PFSK-1 (cell line): ENCODE data around the gene BCKDK.

Experiments
- FOXP2 ChIP-seq: optimal IDR thresholded peaks from 2 replicates; pipeline ENCODE3; 2011; ENCODE audit warnings: borderline replicate concordance, control low read depth, inconsistent platforms; ENCODE audit not compliant: insufficient read depth; ENCODE audit errors: extremely low read length, extremely low read depth
- POLR2AphosphoS5 ChIP-seq: IDR thresholded peaks from 2 replicates; pipeline ENCODE4 v1.6.1; 2012; ENCODE audit warnings: low read depth, mild to moderate bottlenecking, control low read depth, low read length, moderate library complexity
- REST ChIP-seq, 2 experiments: IDR thresholded peaks; 2 replicates each; pipeline versions ENCODE4 v1.6.1 to v1.8.0; 2011 to 2012; ENCODE audit warnings: low read depth in 2 of 2, low read length in 2 of 2, control low read depth in 1 of 2, inconsistent platforms in 1 of 2, mild to moderate bottlenecking in 1 of 2, moderate library complexity in 1 of 2; ENCODE audit not compliant: insufficient read depth in 1 of 2
- SIN3A ChIP-seq: IDR thresholded peaks from 2 replicates; pipeline ENCODE4 v1.6.1; 2012; ENCODE audit warnings: mild to moderate bottlenecking, low read length, moderate library complexity, borderline replicate concordance; ENCODE audit not compliant: insufficient read depth
- TAF1 ChIP-seq: IDR thresholded peaks from 2 replicates; pipeline ENCODE4 v1.6.1; 2012; ENCODE audit warnings: low read length, control low read depth, borderline replicate concordance; ENCODE audit not compliant: insufficient read depth

GRCh38 chr16:31079342-31079944, 28.7 kb upstream of the BCKDK start:
- TF ChIP-seq POLR2AphosphoS5 (no peak), REST (IDR thresholded peaks at IDR 0.05; ENCODE audit: insufficient read depth in 1 of 2, low read depth in 2 of 2, low read length in 2 of 2) (no peak), TAF1 (no peak), SIN3A (no peak), FOXP2 (no peak)
